Thyroid gland (tissue), 4 donors: ENCODE data around the gene TTC9.

Source experiments
- CTCF ChIP-seq, 6 experiments: fragments of 200-600 bp in 3 of 6; fragments of 450-650 bp in 3 of 6; sonication (generic) in 3 of 6; IDR thresholded peaks; one replicate each; pipeline ENCODE4 v1.5.1; 2016 to 2019; ENCODE audit warnings: antibody characterized with exemption in 6 of 6, mild to moderate bottlenecking in 2 of 6, inconsistent platforms in 1 of 6, moderate library complexity in 1 of 6
- POLR2A ChIP-seq, 2 donors: fragments of 450-650 bp; IDR thresholded peaks; one replicate each; pipeline ENCODE4 v1.6.1; 2017; ENCODE audit warnings: antibody characterized with exemption in 2 of 2, mild to moderate bottlenecking in 2 of 2, moderate library complexity in 1 of 2

- TF ChIP-seq POLR2A (IDR thresholded peaks at IDR 0.05) (no peak), CTCF (IDR thresholded peaks at IDR 0.05) (no peak)
Measured at GRCh38 chr14:70645892-70646291, 4.2 kb downstream of the TTC9 start.
